ENCODE results near the gene ARHGAP27.
A peak's percentile ranks its signal among the peaks of the same experiment; 100 is the strongest.

Gene ARHGAP27

DNA sequence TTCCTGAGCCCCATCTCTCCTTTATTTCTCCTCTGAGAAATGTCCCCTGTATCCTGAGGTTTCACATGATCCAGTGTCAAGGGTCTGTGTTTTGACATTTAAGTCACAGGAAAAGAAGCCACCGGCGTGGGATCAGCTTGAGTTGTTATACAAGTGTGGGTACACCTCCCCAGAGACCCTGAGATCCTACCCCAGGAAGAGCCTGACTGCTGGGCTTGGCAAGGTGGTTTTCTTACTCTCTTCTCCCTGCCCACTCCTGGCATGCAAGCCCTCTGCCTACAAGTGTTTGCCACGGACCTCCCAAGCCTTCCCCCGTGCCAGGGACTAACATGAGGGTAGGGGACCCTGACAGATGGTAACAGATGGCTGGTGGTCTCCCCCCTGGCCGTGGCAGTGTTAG, 2.8 kb upstream of the ARHGAP27 start:
- TF ChIP-seq POLR2A (IDR thresholded peaks at IDR 0.05; ENCODE audit: low read length) (no peak), GATA1 (IDR thresholded peaks at IDR 0.05; ENCODE audit: low read depth, low read length) (no peak)
- no peak for DNase-seq

DNA sequence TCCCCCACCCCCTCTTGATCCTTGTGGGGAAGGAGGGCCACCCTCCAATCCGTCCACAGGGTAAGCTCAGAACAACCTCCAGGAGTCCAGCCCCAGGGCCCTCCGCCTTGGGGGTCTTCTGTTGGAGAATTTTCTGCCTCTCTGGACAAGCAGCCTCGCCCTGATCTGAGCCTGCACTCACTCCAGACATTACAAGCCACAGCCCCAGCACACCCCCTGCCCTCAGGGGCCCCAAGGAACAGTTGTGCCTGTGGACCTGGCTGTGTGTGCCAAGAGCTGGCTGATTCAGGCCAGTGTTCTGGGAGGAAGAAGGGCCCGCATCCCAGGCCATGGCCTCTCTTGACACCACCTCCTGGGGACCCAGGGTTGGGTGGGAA, 477 bp upstream of the ARHGAP27 start:
- no peak for TF ChIP-seq POLR2A (IDR thresholded peaks at IDR 0.05; ENCODE audit: low read length)
- no peak for TF ChIP-seq GATA1 (IDR thresholded peaks at IDR 0.05; ENCODE audit: low read depth, low read length)
- no peak for DNase-seq

DNA sequence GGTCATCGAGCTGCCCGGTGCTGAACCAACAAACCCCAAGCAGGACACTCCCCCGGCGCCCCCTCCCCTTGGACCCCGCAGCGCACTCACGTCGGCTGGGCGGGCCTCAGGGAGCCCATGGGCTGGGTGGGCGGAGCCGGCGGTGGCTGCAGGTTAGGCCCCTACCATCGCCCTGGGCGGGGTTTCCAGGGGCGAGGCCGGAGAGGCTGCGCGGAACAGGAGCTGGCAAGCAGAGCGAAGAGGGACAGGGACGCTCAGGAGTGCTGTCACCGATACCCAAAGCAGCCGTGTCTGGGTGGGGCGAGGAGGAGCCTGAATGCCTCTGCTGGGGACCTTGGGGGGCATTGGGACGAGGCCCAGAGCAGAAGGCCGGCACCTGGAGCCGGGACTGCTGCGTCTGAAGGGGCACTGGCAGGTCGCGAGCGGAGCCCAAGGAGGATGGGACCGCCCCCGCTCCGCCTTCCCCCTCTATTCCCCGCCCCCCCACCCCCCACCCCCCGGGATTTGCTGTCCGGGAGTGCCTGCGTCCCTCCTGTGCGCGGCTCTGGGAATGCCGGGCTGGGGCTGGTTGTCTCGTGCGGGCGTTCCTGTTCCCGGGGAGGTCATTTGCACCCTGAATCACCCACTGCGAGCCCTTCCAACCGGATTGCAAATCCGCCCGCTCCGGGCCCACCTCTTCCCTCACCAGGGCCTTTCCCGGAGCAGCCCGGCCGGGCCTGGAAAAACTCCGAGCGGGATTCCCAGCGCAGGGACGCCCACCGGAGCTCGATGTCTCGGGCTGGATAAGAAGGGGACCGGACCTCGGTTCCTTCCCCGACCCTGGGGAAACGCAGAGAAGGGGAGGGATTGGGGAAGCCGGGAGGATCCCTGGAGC, 902 bp downstream of the ARHGAP27 start:
- peak; percentile 40 to 51 for DNase-seq
- TF ChIP-seq POLR2A (IDR thresholded peaks at IDR 0.05; ENCODE audit: low read length) (no peak), GATA1 (IDR thresholded peaks at IDR 0.05; ENCODE audit: low read depth, low read length) (no peak)

DNA sequence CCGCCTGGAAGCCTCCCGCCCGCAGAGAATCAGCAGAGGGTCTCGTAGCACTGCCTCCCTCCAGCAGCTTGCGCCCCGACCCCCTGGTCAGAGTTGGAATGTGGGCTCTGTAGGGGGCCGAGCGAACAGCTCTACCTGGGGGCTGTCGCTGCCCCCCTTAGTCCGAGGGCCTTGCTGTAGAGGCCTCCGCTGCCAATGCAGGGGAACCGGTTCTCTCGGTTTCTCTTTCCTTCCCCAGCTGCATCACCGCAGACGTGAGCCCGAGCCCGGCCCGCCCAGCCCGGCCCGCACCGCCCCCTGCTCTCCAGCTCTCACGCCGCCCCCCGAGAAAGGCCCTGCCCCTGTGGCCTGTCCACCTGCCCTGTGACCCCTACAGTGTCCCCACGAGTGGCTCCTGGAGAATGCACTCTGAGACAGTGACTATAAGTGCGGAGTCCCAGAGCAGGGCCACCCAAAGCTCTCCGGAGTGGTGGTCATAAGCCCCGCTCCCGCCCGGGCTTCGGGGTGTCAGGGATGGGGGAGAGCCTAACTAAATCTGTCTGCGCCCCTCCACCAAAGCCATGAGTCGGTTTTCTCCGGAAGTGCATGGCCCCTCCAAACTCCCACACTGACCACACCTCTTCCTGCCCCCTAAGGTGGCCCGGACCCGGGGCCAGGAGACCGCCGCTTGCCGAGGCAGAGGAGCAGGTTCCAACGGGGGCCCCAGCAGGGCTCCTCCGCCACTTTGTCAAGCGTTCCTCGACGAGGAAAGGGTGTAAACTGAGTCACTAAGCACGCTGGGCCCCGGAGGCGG, 1.7 kb downstream of the ARHGAP27 start:
- TF ChIP-seq GATA1 (IDR thresholded peaks at IDR 0.05; ENCODE audit: low read depth, low read length) (no peak), POLR2A (IDR thresholded peaks at IDR 0.05; ENCODE audit: low read length) (no peak)
- no peak for DNase-seq

DNA sequence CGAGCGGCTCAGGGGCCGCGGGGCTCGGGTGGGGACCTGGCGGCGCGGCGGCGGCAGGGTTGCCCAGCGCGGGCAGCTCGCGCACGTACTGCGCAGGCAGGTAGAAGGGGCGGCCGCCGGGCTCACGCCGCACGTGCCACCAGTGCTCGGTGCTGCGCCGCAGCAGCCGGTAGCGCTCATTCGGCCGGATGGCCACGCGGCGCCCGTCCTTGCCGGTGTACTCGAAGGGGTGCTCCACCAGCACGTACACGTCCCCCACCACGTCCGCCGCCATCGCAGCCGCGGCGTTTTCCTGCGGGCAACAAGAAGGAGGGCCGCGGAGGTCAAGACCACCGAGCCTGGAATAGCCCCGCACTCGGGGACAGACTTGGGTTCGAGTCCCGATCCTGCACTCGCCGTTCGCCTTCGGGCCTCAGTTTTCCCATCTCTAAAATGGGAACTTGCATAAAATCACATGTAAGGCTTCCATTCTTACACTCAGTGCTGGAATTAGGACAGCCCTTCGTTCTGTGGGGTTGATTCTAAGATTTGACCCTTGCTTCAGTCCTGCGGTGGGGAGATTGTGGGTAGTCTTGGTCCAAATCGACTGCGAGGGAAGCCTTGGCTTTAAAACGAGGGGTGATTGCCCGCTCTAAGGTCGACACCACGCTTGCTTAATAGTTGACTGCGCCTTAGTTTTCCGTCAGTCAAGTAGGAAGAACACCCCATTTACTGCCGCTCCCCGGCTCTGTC, 2.5 kb downstream of the ARHGAP27 start:
- DNase-seq = no peak
- TF ChIP-seq POLR2A (IDR thresholded peaks at IDR 0.05; ENCODE audit: low read length) = no peak
- TF ChIP-seq GATA1 (IDR thresholded peaks at IDR 0.05; ENCODE audit: low read depth, low read length) = no peak

DNA sequence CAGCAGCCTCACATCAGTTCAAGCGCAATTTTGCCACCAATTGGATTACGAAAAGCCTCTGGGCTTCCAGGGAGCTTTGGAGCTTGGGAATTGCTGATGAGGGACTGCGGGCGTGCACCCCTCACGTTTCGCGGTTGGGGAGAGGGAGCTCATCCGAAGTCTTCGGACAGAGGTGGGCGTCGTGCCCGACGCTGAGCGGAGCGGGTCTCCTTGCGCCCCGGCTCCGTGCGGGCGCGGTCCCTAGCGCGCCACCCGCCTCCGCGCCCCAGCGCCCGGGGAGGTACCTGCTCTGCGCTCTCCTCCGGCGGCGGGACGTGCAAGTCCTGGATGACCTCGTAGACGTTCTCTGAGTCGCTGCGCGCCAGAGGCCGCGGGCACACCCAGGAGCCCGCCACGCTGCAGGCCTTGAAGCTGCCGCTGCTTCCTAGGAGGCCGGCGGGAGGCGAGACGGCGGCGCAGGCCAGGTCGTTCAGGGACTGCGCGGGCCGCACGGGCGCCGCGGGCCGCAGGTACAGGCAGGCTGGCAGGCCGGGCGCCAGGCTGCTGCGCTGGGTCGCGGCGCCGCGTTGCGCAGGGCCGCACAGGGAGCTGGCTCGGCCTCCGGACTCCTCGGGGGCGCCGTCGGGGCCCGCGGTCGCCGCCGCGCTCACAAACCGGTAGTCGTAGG, 3.2 kb downstream of the ARHGAP27 start:
- DNase-seq = no peak
- TF ChIP-seq POLR2A (IDR thresholded peaks at IDR 0.05; ENCODE audit: low read length) = no peak

DNA sequence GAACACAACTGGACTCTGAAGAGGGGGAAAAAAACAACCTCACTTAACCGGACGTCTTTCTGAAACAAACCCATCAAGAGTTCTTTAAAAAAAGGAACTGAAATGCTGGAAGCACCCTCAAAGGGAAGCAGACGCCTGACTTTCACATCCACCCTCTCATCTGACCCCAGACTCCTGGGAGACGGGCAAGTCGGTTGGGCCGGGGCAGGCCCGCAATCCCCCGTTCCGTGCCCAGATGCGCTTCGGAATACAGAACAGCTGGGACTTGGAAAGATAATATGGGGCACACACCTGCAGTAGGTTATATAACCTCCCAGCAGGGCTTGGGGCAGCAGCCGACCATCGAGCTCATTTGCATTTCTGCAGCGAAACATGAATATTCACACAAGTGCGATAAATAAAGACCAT, 3.7 kb downstream of the ARHGAP27 start:
- TF ChIP-seq POLR2A (IDR thresholded peaks at IDR 0.05; ENCODE audit: low read length) (no peak), GATA1 (IDR thresholded peaks at IDR 0.05; ENCODE audit: low read depth, low read length) (no peak)
- DNase-seq = no peak

DNA sequence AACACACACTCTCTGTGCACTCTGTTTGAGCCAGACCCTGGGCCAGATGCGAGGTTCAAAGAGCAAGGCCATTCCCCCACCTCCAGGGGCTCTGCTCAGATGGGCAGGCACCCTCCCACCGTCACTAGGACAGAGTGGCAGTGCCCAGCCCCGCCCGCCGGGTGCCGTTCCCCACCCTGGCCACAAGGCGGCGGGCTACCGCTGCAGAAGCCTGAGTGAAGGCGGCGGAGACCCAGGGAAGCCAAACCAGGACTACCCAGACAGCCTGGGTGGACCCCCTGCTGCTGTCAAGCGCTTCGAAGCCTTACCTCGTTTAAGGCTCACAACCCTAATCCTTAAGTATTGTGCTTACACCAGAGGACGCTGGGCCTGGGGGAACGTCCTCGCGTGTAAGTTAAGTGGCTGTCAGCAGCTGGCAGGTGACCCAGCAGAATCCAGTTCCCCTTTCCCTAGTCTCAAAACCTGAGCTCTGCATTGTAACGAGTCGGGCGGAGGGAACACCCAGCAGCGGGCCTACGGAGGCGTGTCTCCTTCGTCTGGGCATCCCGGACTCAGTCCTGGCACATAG, 4.5 kb downstream of the ARHGAP27 start:
- DNase-seq = peak; percentile 64 to 81

DNA sequence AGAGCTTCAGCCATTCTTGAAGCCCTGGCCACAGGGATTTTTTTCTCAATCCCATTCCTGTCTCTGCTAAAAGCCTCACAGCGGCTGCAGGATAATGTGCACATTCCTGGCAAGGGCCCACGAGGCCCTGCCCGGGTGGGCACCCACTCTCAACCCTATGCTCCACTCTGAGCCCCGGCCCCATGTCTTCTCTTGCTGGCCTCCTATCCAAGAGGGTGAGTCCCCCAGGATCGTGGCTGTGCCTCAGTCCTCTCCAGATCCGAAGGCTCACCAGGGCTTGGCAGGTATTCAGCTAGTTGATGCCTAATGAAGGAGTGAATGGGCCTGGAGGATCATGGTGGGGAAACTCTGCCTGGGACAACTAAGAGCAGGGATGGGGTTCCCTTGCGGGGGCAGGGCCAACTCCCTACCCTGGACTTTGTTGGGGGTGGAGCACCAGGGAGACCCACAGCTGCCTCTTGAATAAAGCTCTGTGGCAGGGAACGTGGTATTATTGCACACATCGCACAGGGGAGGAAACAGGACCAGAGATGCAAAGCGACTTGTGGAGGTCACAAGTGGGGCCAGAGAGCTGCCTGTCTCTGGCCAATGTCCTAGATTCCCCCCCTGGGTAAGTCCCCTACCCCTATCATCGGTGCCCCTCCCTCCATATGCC, 5.4 kb downstream of the ARHGAP27 start:
- DNase-seq = no peak
- TF ChIP-seq GATA1 (IDR thresholded peaks at IDR 0.05; ENCODE audit: low read depth, low read length) = no peak
- no peak for TF ChIP-seq POLR2A (IDR thresholded peaks at IDR 0.05; ENCODE audit: low read length)

More for the DNA sequence above, 4.5 kb downstream of the ARHGAP27 start:
- TF ChIP-seq POLR2A (IDR thresholded peaks at IDR 0.05; ENCODE audit: low read length) (no peak), GATA1 (IDR thresholded peaks at IDR 0.05; ENCODE audit: low read depth, low read length) (no peak)

DNA sequence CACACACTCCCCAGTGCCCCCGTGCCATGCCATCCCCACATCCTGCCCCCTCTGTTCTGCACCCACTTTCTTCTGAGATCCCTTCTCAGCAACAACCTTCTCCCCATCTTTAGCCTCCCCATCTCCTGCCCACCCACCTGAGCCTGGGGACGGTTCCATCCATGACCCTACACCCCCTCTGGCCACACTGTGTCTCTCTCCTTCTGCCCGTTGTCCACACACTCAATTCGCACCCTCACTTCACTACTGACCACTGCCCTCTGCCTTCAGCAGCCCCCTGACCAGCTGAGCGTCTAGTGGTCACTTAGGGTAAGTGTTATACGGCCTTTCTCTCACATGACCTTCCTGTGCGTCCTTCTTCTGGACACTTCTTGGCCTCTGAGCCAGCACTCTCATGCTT, 6.1 kb downstream of the ARHGAP27 start:
- TF ChIP-seq POLR2A (IDR thresholded peaks at IDR 0.05; ENCODE audit: low read length) = no peak
- TF ChIP-seq GATA1 (IDR thresholded peaks at IDR 0.05; ENCODE audit: low read depth, low read length) = no peak
- no peak for DNase-seq

DNA sequence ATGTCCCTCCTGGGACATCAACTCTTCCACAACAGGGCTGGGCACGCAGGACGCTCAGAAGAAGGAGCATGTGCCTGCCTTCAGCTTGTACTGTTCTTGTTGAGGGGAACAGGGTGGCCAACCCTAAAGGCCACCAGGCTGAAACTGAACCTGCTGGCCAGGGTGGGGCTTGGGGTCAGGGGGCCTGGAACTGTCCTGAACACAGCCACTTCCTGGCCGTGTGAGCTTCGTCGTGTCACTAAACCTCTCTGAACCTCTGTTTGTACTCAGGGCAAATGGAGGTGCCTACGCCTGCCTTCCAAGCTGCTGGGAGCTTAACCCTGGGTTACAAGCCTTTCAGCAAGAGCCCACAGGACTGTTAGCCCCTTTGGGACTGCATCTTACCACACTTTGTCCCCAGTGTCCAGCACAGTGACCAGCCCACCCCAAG, 6.7 kb downstream of the ARHGAP27 start:
- TF ChIP-seq POLR2A (IDR thresholded peaks at IDR 0.05; ENCODE audit: low read length) (no peak), GATA1 (IDR thresholded peaks at IDR 0.05; ENCODE audit: low read depth, low read length) (no peak)
- DNase-seq = peak in 1 of 2 experiments; percentile 21

DNA sequence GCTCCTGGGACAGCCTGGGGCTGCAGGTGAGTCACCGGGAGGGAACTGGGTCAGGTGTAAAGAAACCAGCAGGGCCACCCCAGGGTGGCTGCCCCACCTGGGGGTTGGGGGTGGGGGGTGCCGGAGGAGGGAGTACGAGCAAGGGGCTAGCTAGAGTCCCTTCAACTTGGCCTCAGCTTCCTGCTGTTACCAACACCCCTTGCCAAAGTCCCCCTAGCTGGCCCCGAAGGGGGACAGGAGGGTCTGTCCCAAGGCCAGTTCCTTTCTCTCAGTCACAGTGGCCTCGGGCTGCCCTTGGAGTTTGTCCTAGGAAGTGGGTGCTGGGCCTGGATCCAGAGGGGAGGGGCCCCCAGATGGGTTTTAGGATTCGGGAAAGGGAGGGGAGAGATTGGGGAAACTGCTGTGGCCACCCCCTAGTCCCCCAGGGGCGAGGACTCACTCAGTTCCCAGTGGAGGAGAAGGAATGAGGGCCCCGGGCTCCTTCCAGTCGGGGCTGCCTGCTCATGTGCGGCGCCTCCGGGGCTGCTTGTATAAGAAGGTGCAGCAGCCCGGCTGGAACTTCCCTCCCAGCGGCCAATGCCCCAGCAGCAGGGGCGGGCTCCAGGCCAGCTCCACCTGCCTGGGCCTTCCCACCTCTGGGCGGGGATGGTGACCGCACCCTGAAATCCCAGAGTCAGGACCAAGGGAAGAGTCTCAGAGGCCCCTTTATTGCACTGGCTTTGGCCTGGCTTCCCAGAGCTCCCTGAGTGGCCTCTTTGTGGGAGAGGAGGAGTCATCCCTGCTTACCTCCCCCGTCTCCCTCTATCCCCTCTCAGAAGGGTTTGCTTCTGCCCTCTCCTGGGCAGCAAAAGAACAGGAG, 7.3 kb downstream of the ARHGAP27 start:
- DNase-seq = no peak
- TF ChIP-seq GATA1 (IDR thresholded peaks at IDR 0.05; ENCODE audit: low read depth, low read length) (no peak), POLR2A (IDR thresholded peaks at IDR 0.05; ENCODE audit: low read length) (no peak)
